ENCODE data around the gene METTL23. TPM values are rescaled to one million over a fixed set of nuclear protein-coding genes. Genes with fewer than 3 reads are reported as not detected.
A peak's percentile ranks its signal among the peaks of the same experiment; 100 is the strongest.
"Not testable (repeated sequence)": the region's sequence is repeated elsewhere in the genome, so short reads cannot be mapped to it uniquely, and the experiment has no call there.

METTL23 gene
- total RNA-seq, 4 donors from 2014 or later, result 18.3 to 29.7 (median 23.0) TPM

GRCh38 chr17:76740329-76741118, 13.9 kb downstream of the METTL23 start:
- 31% methylated on average over 5 of the region's 5 CpGs for WGBS
- no peak for DNase-seq (ENCODE audit: extremely low spot score)
- no peaks in the 10 kb centered on the region for H3K9me3 ChIP-seq
- peaks cover 14 to 40% (median 38%) of the 10 kb centered on the region in 4 donors for H3K4me1 ChIP-seq
- H3K27ac ChIP-seq (replicated peaks in 1 of 4), result peak overlapping the region; percentile 69 to 100 (median 99)
- H3K36me3 ChIP-seq, result peaks cover 8 to 52% (median 36%) of the 10 kb centered on the region in 4 donors
- TF ChIP-seq EP300 (IDR thresholded peaks at IDR 0.05) (no peak), POLR2A (IDR thresholded peaks at IDR 0.05; ENCODE audit: low read depth) (no peak), POLR2AphosphoS5 (IDR thresholded peaks at IDR 0.05) (peak; percentile 28 to 50), CTCF (IDR thresholded peaks at IDR 0.05) (no peak)
- intact Hi-C loops (cut with DNase I), result no loop called here
- peak overlapping the region in 2 of 4 donors; percentile 1 to 4 for H3K4me3 ChIP-seq
- H3K27me3 ChIP-seq, result no peaks in the 10 kb centered on the region

GRCh38 chr17:76742958-76743357, 16.3 kb downstream of the METTL23 start:
- H3K4me3 ChIP-seq, result no peak overlapping the region
- H3K36me3 ChIP-seq, result peaks cover 19 to 66% (median 54%) of the 10 kb centered on the region in 4 donors
- peaks cover 12 to 36% (median 33%) of the 10 kb centered on the region in 4 donors for H3K4me1 ChIP-seq
- intact Hi-C loops (cut with DNase I), result no loop called here
- H3K9me3 ChIP-seq, result no peaks in the 10 kb centered on the region
- no peaks in the 10 kb centered on the region for H3K27me3 ChIP-seq
- no peak overlapping the region for H3K27ac ChIP-seq (replicated peaks in 1 of 4)
- no peak for DNase-seq (ENCODE audit: extremely low spot score)
- TF ChIP-seq POLR2A (IDR thresholded peaks at IDR 0.05; ENCODE audit: low read depth) (no peak), EP300 (IDR thresholded peaks at IDR 0.05) (no peak), POLR2AphosphoS5 (IDR thresholded peaks at IDR 0.05) (no peak), CTCF (IDR thresholded peaks at IDR 0.05) (no peak)

- no peak overlapping the region for H3K4me3 ChIP-seq
- H3K36me3 ChIP-seq, result peaks cover 19 to 75% (median 62%) of the 10 kb centered on the region in 4 donors
- no peak for DNase-seq (ENCODE audit: extremely low spot score)
- TF ChIP-seq POLR2AphosphoS5 (IDR thresholded peaks at IDR 0.05) (no peak), EP300 (IDR thresholded peaks at IDR 0.05) (no peak), CTCF (IDR thresholded peaks at IDR 0.05) (no peak), POLR2A (IDR thresholded peaks at IDR 0.05; ENCODE audit: low read depth) (no peak)
- no peaks in the 10 kb centered on the region for H3K9me3 ChIP-seq
- intact Hi-C loops (cut with DNase I), result no loop called here
- no peak overlapping the region for H3K27ac ChIP-seq (replicated peaks in 1 of 4)
- WGBS, result 100% methylated on average over 2 of the region's 2 CpGs
- no peaks in the 10 kb centered on the region for H3K27me3 ChIP-seq
- peaks cover 4 to 20% (median 17%) of the 10 kb centered on the region in 4 donors for H3K4me1 ChIP-seq
These were observed 18.1 kb downstream of the METTL23 start for GRCh38 chr17:76744747-76745146.

- H3K4me3 ChIP-seq; DNase-seq (ENCODE audit: extremely low spot score); H3K27me3 ChIP-seq; H3K9me3 ChIP-seq; intact Hi-C loops (cut with DNase I); H3K4me1 ChIP-seq; H3K27ac ChIP-seq (replicated peaks in 1 of 4): not testable (repeated sequence)
- peaks cover 19 to 76% (median 62%) of the 10 kb centered on the region in 4 donors for H3K36me3 ChIP-seq
- WGBS, result 96% methylated on average over 6 of the region's 6 CpGs
These were observed 19.1 kb downstream of the METTL23 start for GRCh38 chr17:76745785-76746184.

- no peak for DNase-seq (ENCODE audit: extremely low spot score)
- Histone ChIP-seq H3K9me3 (no peaks in the 10 kb centered on the region), H3K4me3 (no peak overlapping the region), H3K4me1 (no peaks in the 10 kb centered on the region), H3K27ac (replicated peaks in 1 of 4) (no peak overlapping the region), H3K27me3 (no peaks in the 10 kb centered on the region), H3K36me3 (peaks cover 19 to 78% (median 47%) of the 10 kb centered on the region in 4 donors)
- no peak for TF ChIP-seq POLR2A (IDR thresholded peaks at IDR 0.05; ENCODE audit: low read depth)
- no peak for TF ChIP-seq CTCF (IDR thresholded peaks at IDR 0.05)
- TF ChIP-seq POLR2AphosphoS5 (IDR thresholded peaks at IDR 0.05), result no peak
- TF ChIP-seq EP300 (IDR thresholded peaks at IDR 0.05), result no peak
- 79% methylated on average over 9 of the region's 9 CpGs for WGBS
- intact Hi-C loops (cut with DNase I), result no loop called here
These were observed 21.2 kb downstream of the METTL23 start for GRCh38 chr17:76747716-76748363.

All from esophagus muscularis mucosa (tissue), 4 donors.